GM20000 (cell line): Measurements from ENCODE around the gene PDGFD.

ENCODE experiments used
- DNase-seq: peaks from one replicate; pipeline ENCODE4 v3.0.0; 2012; ENCODE audit warnings: low spot score
- CTCF ChIP-seq: IDR thresholded peaks from 2 replicates; pipeline ENCODE4 v1.5.1; 2012; ENCODE audit warnings: mild to moderate bottlenecking, control low read depth; ENCODE audit errors: extremely low read depth, missing control alignments

PDGFD gene

DNA sequence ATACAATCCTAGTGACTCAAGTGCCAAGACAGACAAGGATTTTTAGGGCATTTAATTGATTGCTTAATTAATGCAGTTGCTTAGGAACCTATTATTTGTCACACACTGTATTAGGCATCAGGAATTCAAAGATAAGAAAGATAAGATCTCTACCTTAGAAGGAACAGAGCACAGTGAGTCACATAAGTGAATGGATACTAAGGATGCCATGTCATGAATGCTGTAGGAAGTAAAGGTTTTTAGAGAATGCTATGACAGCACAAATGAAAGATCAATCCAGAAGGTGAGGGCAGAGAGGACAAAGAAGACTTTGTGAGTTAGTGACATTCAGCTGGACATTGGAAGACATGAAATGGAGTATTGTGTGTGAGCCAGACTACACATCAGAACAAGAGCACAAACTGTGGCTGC is 275.4 kb downstream of the PDGFD start:
- no peak for TF ChIP-seq CTCF
- no peak for DNase-seq

- no peak for DNase-seq
- TF ChIP-seq CTCF = no peak
Measured at GRCh38 chr11:103887001-103887658, 276.8 kb downstream of the PDGFD start.

DNA sequence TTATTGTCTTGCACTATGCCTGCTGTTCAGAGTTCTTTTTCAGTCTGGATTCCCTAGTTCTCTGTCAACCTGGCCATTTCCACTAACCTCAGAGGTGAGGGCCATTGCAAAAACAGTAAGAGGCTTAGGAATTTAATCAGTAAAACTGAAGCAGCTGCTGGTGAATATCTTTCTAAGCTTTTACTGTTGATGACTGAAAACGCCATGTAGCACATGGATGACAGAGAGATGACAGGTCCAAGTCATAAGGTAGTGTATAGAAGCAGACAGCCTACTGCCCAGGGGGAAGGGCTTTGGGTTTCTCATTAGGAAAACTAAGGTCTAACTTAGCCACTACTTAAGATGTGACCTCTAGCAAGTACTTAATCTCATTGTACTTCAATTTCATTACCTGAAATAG is 280.1 kb downstream of the PDGFD start:
- TF ChIP-seq CTCF = no peak

DNA sequence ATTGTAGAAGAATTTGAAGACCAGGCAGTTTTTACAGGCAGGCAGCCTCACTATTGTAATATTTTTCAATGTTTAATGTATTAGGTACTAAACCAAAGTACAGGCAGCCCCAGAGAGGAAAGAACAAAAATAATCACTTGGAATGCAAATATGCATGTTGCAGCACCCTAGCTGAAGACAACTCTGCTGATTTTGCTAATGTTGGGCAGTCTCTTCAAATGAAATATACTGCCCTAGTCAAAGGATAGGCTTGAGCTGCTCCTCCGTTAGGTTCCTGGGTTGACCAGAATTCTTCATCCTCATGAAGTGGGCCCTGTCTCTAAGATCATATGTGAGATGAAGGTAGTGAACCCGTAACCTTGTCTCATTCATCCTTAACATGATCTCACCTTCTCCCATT is 280.7 kb downstream of the PDGFD start:
- no peak for DNase-seq
- TF ChIP-seq CTCF = no peak

More for the DNA sequence above, 280.1 kb downstream of the PDGFD start:
- no peak for DNase-seq

- no peak for DNase-seq
- TF ChIP-seq CTCF = no peak
Measured at GRCh38 chr11:103881584-103881983, 282.4 kb downstream of the PDGFD start.

DNA sequence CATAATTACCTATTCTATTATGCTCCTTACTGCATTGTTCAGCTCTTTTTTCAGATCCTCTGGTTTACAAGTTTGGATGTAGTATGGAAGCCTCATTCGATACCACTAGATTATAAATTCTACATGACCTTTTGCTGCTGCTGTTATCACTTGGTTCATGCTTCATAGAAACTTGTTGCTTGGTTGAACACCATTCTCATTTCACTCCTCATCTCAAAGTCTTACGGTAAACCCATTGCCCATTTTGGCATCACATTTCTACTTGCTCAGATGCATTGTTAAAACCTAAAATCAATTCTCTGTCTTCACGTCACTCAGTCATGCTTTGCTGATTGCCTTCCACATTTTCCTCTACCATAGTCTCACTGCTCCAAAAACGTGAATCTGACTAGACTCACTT is 283.0 kb downstream of the PDGFD start:
- no peak for TF ChIP-seq CTCF
- DNase-seq = no peak

DNA sequence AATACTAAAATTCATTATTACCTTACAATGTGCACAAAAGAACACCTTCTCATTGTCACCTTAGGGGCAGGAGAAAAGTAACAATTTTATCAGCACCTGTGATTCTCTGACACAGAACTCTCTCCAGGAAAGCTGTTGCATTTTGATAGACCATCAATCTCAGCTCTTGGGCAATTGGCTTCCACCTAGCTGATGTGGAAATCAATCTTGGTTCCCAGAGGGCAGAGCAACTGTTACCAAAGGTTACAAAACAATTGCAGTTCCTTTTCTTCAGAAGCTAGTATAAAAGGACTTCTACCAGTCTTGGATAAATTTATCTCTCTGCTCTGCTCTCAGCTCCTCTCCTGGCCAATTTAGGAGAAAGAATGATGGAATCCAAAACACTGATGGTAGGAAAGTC is 285.3 kb downstream of the PDGFD start:
- no peak for DNase-seq
- TF ChIP-seq CTCF = no peak
